A549 (cell line): ENCODE measurements around the gene PLCB4. TPM values are rescaled to one million over a fixed set of nuclear protein-coding genes. Genes with fewer than 3 reads are reported as not detected.

Source experiments
- ATAC-seq, 2 experiments: fragments of 200-7000 bp in 1 of 2; fragments of >200 bp in 1 of 2; cut with Nextera tagmentation in 1 of 2; cut with Tn5 transposase in 1 of 2; 3 replicates each; pipeline versions ENCODE4 v1.8.0 to v1.9.1; 2018 to 2020; ENCODE audit warnings: mild to moderate bottlenecking in 1 of 2, moderate library complexity in 1 of 2
- CTCF ChIA-PET: fragments of 300-600 bp; sonication (Branson Sonifier 250); formaldehyde crosslinking; extraction: SDS; loops from one replicate; lab custom pipeline; 2021; ENCODE audit warnings: antibody characterized with exemption, inconsistent platforms; lab: Yijun Ruan, JAX
- POLR2A ChIA-PET: fragments of 350-600 bp; formaldehyde crosslinking; extraction: SDS; loops from one replicate; lab custom pipeline; 2021; ENCODE audit warnings: antibody characterized with exemption, inconsistent platforms; lab: Yijun Ruan, JAX
- DNase-seq, 2 experiments: peaks; one replicate each; pipeline versions ENCODE4 v3.0.0 to v3.0.0-alpha.2; 2011 to 2016; ENCODE audit warnings: low read depth in 1 of 2, low spot score in 1 of 2
- FAIRE-seq: peaks from 2 replicates; lab custom pipeline; 2011; peaks lifted over from hg19 to GRCh38; lab: Jason Lieb, UNC
- H3K27ac ChIP-seq, 2 experiments: fragments of >200 bp; sonication (Bioruptor Twin); formaldehyde crosslinking; 3 replicates each; pipeline ENCODE4 v1.5.1; 2016 to 2017
- H3K4me1 ChIP-seq: fragments of >200 bp; sonication (Bioruptor Twin); formaldehyde crosslinking; 3 replicates; pipeline ENCODE4 v1.6.1; 2016
- H3K4me2 ChIP-seq: fragments of >200 bp; sonication (Bioruptor Twin); formaldehyde crosslinking; 3 replicates; pipeline ENCODE4 v1.6.1; 2016
- H3K4me3 ChIP-seq: fragments of >200 bp; sonication (Bioruptor Twin); formaldehyde crosslinking; 3 replicates; pipeline ENCODE4 v1.5.1; 2016
- H3K9me3 ChIP-seq: fragments of >200 bp; sonication (Bioruptor Twin); formaldehyde crosslinking; 3 replicates; pipeline ENCODE4 v1.6.1; 2016
- CBX2 ChIP-seq: fragments of 200-600 bp; sonication (generic); IDR thresholded peaks from 2 replicates; pipeline ENCODE4 v1.6.1; 2016; ENCODE audit warnings: low read depth, mild to moderate bottlenecking, borderline replicate concordance
- CHD4 ChIP-seq: fragments of 200-600 bp; sonication (generic); IDR thresholded peaks from 2 replicates; pipeline ENCODE4 v1.6.1; 2016; ENCODE audit warnings: antibody characterized with exemption, mild to moderate bottlenecking, borderline replicate concordance
- EHF ChIP-seq: fragments of 250-450 bp; sonication (Bioruptor Pico); IDR thresholded peaks from 2 replicates; pipeline ENCODE4 v1.5.0; 2020; ENCODE audit warnings: mild to moderate bottlenecking
- EP300 ChIP-seq, 2 experiments: fragments of >200 bp; sonication (Bioruptor Twin); formaldehyde crosslinking; IDR thresholded peaks; 2 replicates in 1 of 2; 3 replicates in 1 of 2; pipeline ENCODE4 v1.6.1; 2016 to 2017
- FOSL2 ChIP-seq, 2 experiments: fragments of 450-650 bp in 1 of 2; fragments of >200 bp in 1 of 2; sonication (Bioruptor Twin) in 1 of 2; formaldehyde crosslinking; IDR thresholded peaks; 2 replicates each; pipeline versions ENCODE4 v1.5.0 to v1.6.1; 2016 to 2020; ENCODE audit warnings: mild to moderate bottlenecking in 1 of 2, moderate library complexity in 1 of 2
- HOXA7 ChIP-seq: fragments of 250-450 bp; sonication (Bioruptor Pico); IDR thresholded peaks from 2 replicates; pipeline ENCODE4 v1.5.0; 2020; ENCODE audit warnings: mild to moderate bottlenecking, moderate library complexity
- HOXB5 ChIP-seq: fragments of 250-450 bp; sonication (Bioruptor Pico); IDR thresholded peaks from 2 replicates; pipeline ENCODE4 v1.5.0; 2020; ENCODE audit warnings: mild to moderate bottlenecking, moderate library complexity
- JUNB ChIP-seq: fragments of >200 bp; sonication (Bioruptor Twin); formaldehyde crosslinking; IDR thresholded peaks from 2 replicates; pipeline ENCODE4 v1.6.1; 2016
- MAFK ChIP-seq: fragments of 450-650 bp; IDR thresholded peaks from 2 replicates; pipeline ENCODE4 v1.6.1; 2014; ENCODE audit not compliant: partially characterized antibody
- MYC ChIP-seq: IDR thresholded peaks from 2 replicates; pipeline ENCODE4 v1.6.1; 2012; ENCODE audit warnings: mild to moderate bottlenecking, inconsistent platforms, low read length, improper control_type of control experiment, borderline replicate concordance
- NFE2L2 ChIP-seq: fragments of 150-350 bp; conservative IDR thresholded peaks from 2 replicates; pipeline ENCODE4 v1.6.1; 2014; ENCODE audit warnings: low read length
- NPAS2 ChIP-seq: fragments of 250-450 bp; sonication (Bioruptor Pico); IDR thresholded peaks from 2 replicates; pipeline ENCODE4 v1.8.0; 2022; ENCODE audit warnings: mild to moderate bottlenecking, moderate library complexity, borderline replicate concordance
- RAD21 ChIP-seq, 2 experiments: fragments of >200 bp in 1 of 2; sonication (Bioruptor Twin) in 1 of 2; formaldehyde crosslinking in 1 of 2; IDR thresholded peaks in 1 of 2; conservative IDR thresholded peaks in 1 of 2; 2 replicates in 1 of 2; 3 replicates in 1 of 2; pipeline ENCODE4 v1.6.1; 2012 to 2018; ENCODE audit warnings: inconsistent platforms in 1 of 2
- RFX5 ChIP-seq: fragments of 450-650 bp; IDR thresholded peaks from 2 replicates; pipeline ENCODE4 v1.7.1; 2014; ENCODE audit warnings: antibody characterized with exemption, mild to moderate bottlenecking, moderate library complexity
- SMC3 ChIP-seq: fragments of >200 bp; sonication (Bioruptor Twin); formaldehyde crosslinking; IDR thresholded peaks from 3 replicates; pipeline ENCODE4 v1.6.1; 2018; ENCODE audit warnings: inconsistent platforms
- ZFP36 ChIP-seq: fragments of 450-650 bp; IDR thresholded peaks from 2 replicates; pipeline ENCODE4 v1.6.1; 2014; ENCODE audit warnings: borderline replicate concordance; ENCODE audit not compliant: partially characterized antibody
- ZNF302 ChIP-seq: fragments of 250-450 bp; sonication (Bioruptor Pico); IDR thresholded peaks from 2 replicates; pipeline ENCODE4 v1.9.0; 2021; ENCODE audit warnings: inconsistent platforms, mild to moderate bottlenecking, moderate library complexity
- WGBS: methylation state at CpG from one replicate; pipeline ENCODE4 v1.1.6; 2017; ENCODE audit errors: missing lambda C conversion rate; 5-methylcytosine and 5-hydroxymethylcytosine counted together
- polyA plus RNA-seq, 4 experiments: library from polyadenylated mRNA; depleted of rRNA in 3 of 4; stranded (reverse); fragments of >200 nt; fragmentation: RNase III in 1 of 4; extraction: RNeasy Plus Mini Kit Qiagen cat#74134 plus additional on column Dnase treatment in 1 of 4; gene quantifications; 2 replicates in 3 of 4; 3 replicates in 1 of 4; pipeline ENCODE4 v1.2.3, GENCODE V29; 2011 to 2017
- TF ChIP-seq, protein P1 (sequence below): IDR thresholded peaks from 2 replicates; pipeline ENCODE4 v1.6.1; 2012
- TF ChIP-seq, protein P2 (sequence below): fragments of >200 bp; sonication (Bioruptor Twin); formaldehyde crosslinking; IDR thresholded peaks from 3 replicates; pipeline ENCODE4 v1.5.1; 2016
- TF ChIP-seq, protein P3 (sequence below): fragments of >200 bp; sonication (Bioruptor Twin); formaldehyde crosslinking; IDR thresholded peaks from 3 replicates; pipeline ENCODE4 v1.6.1; 2016

PLCB4 gene
- polyA plus RNA-seq, 2 of the 4 experiments (the other 2 are of a cell fraction) = 17.1 to 32.1 TPM

DNA sequence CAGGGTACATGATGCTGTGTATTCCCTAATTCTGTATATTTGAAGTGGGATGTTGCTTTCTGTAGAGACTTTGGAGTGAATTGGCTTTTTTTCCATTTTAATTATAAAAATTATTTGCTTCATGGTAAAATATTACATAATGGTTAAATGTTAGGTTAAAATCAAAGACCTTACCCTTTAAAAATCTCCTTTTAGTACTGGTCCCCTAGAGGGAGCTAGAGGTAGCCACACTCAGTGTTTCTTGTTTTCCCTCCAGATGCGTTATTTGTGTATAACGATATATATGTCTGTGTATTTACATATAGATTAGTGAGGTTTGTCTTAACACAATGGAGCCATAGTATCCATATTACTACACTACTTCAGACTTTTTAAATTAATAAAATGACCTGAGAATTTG lies 146.7 kb downstream of the PLCB4 start:
- peak; percentile 84 for FAIRE-seq
- ChIA-PET POLR2A (no interaction called here), CTCF (interaction anchor here (1.3 kb wide), 2 partner anchors 8 to 91 kb away, joined by 3 to 4 read pairs; no protein-coding TSS in a partner anchor)
- H3K4me2 ChIP-seq = no peak overlapping the region
- no peak overlapping the region for H3K4me3 ChIP-seq
- peaks cover 25% of the 10 kb centered on the region for H3K4me1 ChIP-seq
- DNase-seq = peak in 1 of 2 experiments; percentile 33
- no peaks in the 10 kb centered on the region for H3K9me3 ChIP-seq
- WGBS = 80% methylated on average over 2 of the region's 2 CpGs
- ATAC-seq = peak in 1 of 2 experiments; percentile 59; a peak in 2 of 6 replicates
- TF ChIP-seq CBX2 (no peak), RAD21 (conservative IDR thresholded peaks at IDR 0.05 in 1 of 2, IDR thresholded peaks at IDR 0.05 in 1 of 2) (peak; percentile 46 to 52), NPAS2 (CRISPR knock-in tag) (no peak), EHF (CRISPR knock-in tag) (no peak), SMC3 (peak; percentile 54; the same call in 2 of the 3 replicates), ZFP36 (no peak), NFE2L2 (no peak), ZNF302 (CRISPR knock-in tag) (no peak), HOXB5 (no peak), JUNB (no peak), CHD4 (no peak), HOXA7 (CRISPR knock-in tag) (no peak), MYC (no peak), EP300 (IDR thresholded peaks at IDR 0.05) (no peak)
- TF ChIP-seq, protein P1, sequence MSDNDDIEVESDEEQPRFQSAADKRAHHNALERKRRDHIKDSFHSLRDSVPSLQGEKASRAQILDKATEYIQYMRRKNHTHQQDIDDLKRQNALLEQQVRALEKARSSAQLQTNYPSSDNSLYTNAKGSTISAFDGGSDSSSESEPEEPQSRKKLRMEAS = no peak
- TF ChIP-seq, protein P2, sequence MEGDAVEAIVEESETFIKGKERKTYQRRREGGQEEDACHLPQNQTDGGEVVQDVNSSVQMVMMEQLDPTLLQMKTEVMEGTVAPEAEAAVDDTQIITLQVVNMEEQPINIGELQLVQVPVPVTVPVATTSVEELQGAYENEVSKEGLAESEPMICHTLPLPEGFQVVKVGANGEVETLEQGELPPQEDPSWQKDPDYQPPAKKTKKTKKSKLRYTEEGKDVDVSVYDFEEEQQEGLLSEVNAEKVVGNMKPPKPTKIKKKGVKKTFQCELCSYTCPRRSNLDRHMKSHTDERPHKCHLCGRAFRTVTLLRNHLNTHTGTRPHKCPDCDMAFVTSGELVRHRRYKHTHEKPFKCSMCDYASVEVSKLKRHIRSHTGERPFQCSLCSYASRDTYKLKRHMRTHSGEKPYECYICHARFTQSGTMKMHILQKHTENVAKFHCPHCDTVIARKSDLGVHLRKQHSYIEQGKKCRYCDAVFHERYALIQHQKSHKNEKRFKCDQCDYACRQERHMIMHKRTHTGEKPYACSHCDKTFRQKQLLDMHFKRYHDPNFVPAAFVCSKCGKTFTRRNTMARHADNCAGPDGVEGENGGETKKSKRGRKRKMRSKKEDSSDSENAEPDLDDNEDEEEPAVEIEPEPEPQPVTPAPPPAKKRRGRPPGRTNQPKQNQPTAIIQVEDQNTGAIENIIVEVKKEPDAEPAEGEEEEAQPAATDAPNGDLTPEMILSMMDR = peak; percentile 55
- TF ChIP-seq, protein P3, sequence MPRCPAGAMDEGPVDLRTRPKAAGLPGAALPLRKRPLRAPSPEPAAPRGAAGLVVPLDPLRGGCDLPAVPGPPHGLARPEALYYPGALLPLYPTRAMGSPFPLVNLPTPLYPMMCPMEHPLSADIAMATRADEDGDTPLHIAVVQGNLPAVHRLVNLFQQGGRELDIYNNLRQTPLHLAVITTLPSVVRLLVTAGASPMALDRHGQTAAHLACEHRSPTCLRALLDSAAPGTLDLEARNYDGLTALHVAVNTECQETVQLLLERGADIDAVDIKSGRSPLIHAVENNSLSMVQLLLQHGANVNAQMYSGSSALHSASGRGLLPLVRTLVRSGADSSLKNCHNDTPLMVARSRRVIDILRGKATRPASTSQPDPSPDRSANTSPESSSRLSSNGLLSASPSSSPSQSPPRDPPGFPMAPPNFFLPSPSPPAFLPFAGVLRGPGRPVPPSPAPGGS = no peak
- H3K27ac ChIP-seq = no peak overlapping the region

- Histone ChIP-seq H3K27ac (no peak overlapping the region), H3K4me3 (no peak overlapping the region), H3K4me1 (peaks cover 30% of the 10 kb centered on the region), H3K9me3 (no peaks in the 10 kb centered on the region)
- no peak for ATAC-seq
- POLR2A ChIA-PET = no interaction called here
- 70% methylated on average over 6 of the region's 6 CpGs for WGBS
- FAIRE-seq = no peak
- no peak for TF ChIP-seq FOSL2 (IDR thresholded peaks at IDR 0.05)
- TF ChIP-seq FOSL2 (CRISPR knock-in tag; IDR thresholded peaks at IDR 0.05) = peak; percentile 55
- TF ChIP-seq MAFK = no peak
- TF ChIP-seq, all 56 proteins: peak for 1
- no peak for DNase-seq
- H3K4me2 ChIP-seq = no peak overlapping the region
- CTCF ChIA-PET = interaction anchor here (0.8 kb wide), 1 partner anchor 9 kb away, joined by 3 read pairs; no protein-coding TSS in a partner anchor
Observed at GRCh38 chr20:9218531-9218961, 149.7 kb downstream of the PLCB4 start.

- Histone ChIP-seq H3K4me1 (peaks cover 20% of the 10 kb centered on the region), H3K9me3 (no peaks in the 10 kb centered on the region)
- 76% methylated on average over 6 of the region's 6 CpGs for WGBS
- FAIRE-seq = no peak
- no peak for TF ChIP-seq RFX5
- TF ChIP-seq, all 56 proteins: peak for 0
- DNase-seq = no peak
- Histone ChIP-seq H3K4me3 (no peak overlapping the region), H3K4me2 (no peak overlapping the region), H3K27ac (peak overlapping the region in 1 of 2 experiments; percentile 18; a peak in 1 of 6 replicates)
- POLR2A ChIA-PET = no interaction called here
- ATAC-seq = no peak
- CTCF ChIA-PET = interaction anchor here (0.6 to 1.5 kb wide), 6 partner anchors 16 to 201 kb away, joined by 3 to 5 read pairs (median 3); no protein-coding TSS in a partner anchor
Observed at GRCh38 chr20:9220874-9221547, 152.1 kb downstream of the PLCB4 start.
